ENCODE data around the gene HNF1B. TPM values are rescaled to one million over a fixed set of nuclear protein-coding genes. Genes with fewer than 3 reads are reported as not detected.

HNF1B gene
- total RNA-seq, 1 donor from 2014 or later: 0.70 TPM

DNA sequence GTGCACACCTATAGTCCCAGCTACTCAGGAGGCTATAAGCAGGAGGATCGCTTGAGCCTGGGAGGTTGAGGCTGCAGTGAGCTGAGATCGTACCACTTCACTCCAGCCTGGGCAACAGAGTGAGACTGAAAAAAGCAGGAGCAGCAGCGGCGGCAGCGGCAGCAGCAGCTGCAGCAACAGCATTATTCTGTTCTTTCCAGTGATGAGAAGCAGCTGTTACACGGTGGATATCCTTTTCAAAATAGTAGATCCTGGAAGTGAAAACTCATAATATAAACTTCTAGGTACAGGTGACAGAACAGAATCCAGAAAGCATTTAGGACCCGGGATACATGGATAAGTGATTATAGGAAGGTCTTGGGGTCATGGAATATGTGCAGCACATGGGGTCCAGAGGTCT lies 17.8 kb upstream of the HNF1B start:
- intact Hi-C loops (cut with micrococcal nuclease): loop anchor here (10.0 kb wide), 2 partner anchors 82 to 118 kb away; partner anchors contain the start of gene DDX52

DNA sequence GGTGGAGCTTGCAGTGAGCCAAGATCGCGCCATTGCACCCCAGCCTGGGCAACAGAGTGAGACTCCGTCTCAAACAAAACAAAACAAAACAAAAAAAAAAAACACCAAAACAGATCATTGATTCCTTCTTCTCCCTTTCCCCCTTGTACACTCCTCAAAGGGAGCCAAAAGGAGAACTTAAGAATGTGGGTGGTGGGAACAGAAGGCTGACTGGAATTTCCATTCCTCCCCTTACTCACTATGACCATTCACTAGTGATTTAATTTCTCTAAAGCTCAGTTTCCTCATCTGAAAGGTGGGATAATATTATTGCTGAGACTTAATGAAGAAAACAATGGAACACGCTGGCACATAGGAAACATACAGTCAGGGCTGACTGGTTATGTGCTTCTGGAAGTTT lies 17.1 kb upstream of the HNF1B start:
- intact Hi-C loops (cut with micrococcal nuclease): loop anchor here (10.0 kb wide), 2 partner anchors 83 to 117 kb away; partner anchors contain the start of gene DDX52

DNA sequence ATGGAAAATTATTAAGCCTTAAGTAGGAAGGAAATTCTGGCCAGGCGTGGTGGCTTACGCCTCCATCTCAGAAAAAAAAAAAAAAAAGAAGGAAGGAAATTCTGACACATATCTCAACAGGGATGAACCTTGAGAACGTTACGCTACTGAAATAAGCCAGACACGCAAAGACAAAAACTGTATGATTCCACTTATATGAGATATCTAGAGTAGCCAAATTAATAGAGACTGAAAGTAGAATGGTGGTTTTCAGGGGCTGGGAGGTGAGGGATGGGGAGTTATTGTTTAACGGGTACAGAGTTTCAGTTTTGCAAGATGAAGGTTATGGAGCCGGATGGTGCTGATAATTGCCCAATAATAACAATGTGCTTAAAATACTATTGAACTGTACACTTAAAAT lies 16.2 kb upstream of the HNF1B start:
- intact Hi-C loops (cut with micrococcal nuclease): loop anchor here (10.0 kb wide), 2 partner anchors 84 to 116 kb away; partner anchors contain the start of gene DDX52

DNA sequence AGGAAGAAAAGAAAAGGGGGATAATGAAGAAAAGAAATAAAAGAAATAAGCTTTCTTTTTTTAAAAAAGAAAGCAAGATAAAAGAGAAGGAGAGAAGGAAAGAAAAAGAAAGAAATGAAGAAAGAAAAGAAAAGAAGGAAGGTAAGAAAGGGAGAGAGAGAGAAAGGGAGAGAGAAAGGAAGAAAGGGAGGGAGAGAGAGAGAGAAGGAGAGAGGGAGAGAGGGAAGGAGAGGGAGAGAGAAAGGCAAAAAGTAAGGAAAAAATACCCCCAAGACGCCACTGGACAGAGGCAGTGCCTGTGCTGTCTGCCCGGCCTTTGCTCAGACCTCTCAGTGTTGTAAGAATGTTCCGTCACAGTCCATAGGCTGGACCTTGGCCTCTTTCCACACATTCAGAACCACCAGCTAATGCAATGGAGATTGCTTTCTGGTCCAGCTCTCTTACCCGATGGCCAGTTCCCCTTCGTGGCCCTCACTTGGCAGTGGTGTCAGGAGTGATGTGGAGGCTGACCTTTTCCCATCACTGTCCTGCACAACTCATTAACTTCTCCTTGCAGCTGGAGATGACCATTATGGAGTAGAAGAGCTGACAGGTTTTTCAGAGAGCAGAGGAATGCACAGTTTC lies 14.3 kb upstream of the HNF1B start:
- intact Hi-C loops (cut with micrococcal nuclease): no loop called here

DNA sequence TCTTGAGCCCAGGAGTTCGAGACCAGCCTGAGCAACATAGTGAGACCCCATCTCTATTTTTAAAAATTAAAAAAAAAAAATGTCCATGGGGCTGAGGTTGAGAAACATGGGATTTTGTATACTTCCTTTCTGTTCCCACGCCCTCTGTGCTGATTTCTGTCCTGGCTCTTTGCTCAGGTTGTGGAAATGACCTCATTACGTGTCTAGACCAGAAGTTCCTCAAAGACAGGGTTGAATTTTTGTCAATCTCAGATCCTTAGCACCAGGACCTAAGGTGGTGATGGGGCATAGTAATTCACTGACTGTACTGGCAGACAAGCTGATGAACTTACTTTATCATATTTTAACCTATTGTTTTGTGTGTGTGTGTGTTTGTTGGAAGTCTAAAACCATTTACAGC lies 11.2 kb upstream of the HNF1B start:
- intact Hi-C loops (cut with micrococcal nuclease): no loop called here

DNA sequence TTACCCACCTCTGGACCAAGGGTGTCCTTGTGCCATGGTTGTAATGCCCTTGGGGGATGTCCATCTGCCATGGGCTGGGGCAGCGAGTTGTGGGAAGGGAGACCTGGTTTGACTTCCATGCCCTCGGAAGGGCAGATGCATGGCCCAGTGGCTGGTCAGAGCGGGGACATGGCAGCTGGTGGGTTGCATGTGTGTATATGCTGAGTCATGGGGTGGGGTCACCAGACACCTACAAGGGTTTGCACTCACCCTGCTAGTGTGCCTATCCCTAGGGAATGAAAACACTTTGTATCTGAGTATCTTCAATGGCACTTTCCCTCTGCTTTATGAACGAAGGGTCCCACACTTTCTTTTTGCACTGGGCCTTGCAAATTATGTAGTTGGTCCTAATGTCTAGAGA lies 10.6 kb upstream of the HNF1B start:
- intact Hi-C loops (cut with micrococcal nuclease): no loop called here

DNA sequence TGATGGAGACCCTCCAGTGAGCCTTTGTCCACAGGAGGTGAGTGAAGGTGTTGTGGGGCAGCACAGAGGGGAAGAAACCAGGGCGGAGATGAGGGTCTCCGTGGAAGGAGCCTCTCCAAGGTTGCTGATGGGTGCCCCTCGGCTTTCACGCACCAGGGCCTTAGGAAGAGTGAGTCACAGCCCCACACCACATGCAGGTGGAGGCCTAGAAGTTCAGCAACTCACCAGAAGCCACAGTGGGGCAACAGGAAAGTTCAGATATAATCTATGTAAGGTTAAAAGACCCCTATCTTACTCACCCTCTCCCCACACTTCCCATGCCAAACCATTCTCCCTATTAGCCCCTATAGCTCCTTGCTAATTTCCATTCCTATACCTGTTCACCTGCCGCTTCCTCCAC lies 9.5 kb upstream of the HNF1B start:
- intact Hi-C loops (cut with micrococcal nuclease): no loop called here

DNA sequence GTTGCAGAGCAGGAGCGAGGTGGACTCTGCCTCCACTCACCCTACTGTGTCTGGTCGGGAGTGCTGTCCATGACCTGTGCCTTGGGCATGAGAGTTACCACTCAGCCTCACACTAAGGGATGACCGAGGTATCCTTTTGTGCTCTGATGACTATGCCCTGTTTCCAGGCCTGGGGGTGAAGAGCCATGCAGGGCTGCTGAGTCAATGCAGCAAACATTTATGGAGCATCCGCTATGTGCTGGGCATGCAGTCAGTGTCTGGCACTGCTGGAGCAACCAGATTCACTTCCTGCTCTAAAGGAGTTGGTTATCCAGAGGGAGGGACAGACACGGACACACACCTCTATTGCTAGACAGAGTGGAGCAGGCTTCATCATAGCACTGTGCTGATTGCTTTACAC lies 7.6 kb upstream of the HNF1B start:
- intact Hi-C loops (cut with micrococcal nuclease): no loop called here

DNA sequence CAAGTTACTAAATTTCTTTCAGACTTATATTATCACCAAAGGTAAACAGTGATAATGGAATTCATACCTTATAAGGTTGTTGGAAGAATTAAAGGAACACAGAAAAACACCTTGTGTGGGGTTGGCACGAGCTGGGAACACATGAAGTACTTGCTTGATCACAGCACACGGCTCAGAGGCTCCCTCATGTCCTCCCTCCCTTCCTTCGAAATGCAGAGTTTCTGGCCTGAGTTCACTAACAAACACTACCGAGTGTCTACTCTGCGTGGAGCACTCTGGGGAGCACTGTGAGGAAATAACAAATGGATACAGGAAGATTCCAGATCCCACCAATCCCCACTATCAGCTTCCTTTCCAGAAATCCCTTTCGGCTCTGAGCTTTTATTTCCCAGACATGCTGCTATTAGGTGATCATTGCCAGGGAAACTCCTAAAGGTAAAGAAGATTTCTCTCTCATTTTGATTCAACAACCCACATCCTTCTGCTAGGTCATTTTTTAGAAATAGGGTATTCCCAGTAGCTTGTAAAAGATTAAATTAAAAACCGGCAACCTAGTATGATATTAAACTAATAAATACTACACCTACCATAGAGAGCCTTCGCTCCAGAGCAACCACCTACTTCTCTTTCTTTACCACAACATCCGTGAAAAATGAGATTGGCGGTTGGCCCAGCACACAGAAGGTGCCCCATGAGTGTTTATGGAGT lies 6.1 kb upstream of the HNF1B start:
- intact Hi-C loops (cut with micrococcal nuclease): no loop called here

DNA sequence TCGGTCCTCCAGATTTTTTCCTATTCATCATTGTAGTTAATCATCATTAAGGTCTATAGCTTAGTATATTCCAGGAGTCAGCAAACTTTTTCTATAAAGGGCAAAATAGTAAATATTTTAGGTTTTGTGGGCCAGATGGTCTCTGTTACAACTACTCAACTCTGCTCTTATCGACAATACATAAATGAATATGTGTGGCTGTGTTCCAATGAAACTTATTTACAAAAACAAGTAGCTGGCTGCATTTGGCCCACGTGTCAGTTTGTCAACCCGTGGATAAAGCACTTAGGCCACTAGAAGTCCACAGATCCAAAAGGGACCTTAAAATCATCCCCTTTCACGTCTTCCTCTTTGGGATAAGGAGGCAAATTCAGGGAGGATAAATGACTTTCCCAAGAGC lies 5.4 kb upstream of the HNF1B start:
- intact Hi-C loops (cut with micrococcal nuclease): no loop called here

DNA sequence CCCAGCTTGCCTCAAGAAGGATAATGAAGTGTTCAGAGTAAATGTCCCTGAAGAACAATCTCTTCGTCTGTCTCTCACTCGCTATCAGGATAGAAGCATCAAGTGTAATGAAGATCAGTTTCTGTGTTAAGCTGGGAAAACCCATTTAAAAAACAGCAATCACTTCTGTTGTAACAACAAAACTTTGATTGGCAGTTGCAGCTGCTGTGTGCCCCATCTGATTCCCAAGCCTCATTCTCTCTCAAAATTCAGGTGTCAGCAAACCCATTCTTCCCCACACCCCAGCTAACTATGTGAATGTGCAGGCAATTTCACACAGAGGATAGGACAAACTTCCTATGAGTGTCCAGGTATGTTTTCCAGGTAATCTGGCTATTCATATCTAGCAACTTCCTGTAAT lies 2.4 kb upstream of the HNF1B start:
- intact Hi-C loops (cut with micrococcal nuclease): no loop called here

DNA sequence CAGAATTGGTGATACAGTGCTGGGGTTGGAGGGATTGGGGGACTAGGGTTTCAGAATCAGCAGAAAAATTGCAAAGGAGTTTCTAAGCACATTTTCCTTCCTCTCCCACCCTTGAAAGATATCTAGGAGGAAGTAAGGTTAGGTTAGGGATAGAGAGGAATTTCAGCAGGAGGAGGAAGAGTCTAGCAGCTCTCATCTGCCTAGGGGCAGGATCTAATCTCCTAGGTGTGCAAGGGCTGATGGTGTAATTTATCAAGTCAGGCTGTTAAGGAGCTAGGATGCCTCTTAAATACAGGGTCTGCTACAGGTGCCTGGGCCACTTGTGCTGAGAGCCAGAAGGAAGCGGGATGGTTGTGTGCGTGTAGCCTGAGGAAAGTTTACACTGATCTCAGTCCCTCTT lies 1.8 kb upstream of the HNF1B start:
- intact Hi-C loops (cut with micrococcal nuclease): no loop called here

DNA sequence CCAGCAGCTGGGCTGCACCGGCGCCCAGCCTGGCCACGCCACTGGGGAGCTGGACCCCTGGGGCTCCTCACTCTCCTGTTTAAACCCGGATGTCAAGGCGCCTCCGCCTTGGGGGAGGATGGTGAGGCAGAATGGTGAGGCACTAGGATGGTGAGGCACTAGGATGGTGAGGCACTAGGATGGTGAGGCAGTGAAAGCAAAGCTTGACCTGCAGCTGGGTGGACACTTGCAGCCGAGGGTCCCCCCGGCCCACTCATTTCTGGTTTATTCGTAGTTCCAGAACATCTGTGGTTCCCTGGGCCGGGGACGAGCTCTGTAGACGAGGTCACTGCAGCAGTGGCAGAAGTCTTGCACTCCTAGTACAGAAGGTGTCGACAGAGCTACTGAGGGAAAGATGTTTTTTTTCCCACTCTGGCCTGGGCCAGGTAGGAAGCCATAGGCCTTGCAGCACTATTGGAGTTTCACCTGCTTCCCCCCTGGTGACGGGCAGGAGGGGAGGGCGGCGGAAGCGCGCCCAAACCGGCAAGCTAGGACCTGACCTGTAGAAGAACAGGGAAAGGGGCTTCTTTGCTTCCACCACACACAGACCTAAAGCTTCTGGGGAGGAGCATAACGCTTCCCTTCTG lies 1.1 kb upstream of the HNF1B start:
- intact Hi-C loops (cut with micrococcal nuclease): no loop called here

DNA sequence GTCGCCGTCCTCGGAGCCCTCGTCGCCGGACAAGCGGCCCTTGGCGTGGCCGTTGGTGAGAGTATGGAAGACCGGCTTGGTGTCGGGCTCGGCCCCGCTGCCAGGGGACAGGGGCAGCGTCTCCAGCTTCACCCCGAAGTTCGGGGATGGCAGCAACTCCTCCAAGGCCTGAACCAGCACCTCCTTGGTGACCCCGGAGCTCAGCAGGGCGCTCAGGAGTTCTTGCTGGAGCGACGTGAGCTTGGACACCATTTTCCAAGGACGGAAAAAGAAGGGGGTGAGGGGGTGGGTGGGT lies 279 bp downstream of the HNF1B start:
- intact Hi-C loops (cut with micrococcal nuclease): loop anchor here (5.0 kb wide), 1 partner anchor 807 kb away; the partner anchor contains the start of gene LHX1

DNA sequence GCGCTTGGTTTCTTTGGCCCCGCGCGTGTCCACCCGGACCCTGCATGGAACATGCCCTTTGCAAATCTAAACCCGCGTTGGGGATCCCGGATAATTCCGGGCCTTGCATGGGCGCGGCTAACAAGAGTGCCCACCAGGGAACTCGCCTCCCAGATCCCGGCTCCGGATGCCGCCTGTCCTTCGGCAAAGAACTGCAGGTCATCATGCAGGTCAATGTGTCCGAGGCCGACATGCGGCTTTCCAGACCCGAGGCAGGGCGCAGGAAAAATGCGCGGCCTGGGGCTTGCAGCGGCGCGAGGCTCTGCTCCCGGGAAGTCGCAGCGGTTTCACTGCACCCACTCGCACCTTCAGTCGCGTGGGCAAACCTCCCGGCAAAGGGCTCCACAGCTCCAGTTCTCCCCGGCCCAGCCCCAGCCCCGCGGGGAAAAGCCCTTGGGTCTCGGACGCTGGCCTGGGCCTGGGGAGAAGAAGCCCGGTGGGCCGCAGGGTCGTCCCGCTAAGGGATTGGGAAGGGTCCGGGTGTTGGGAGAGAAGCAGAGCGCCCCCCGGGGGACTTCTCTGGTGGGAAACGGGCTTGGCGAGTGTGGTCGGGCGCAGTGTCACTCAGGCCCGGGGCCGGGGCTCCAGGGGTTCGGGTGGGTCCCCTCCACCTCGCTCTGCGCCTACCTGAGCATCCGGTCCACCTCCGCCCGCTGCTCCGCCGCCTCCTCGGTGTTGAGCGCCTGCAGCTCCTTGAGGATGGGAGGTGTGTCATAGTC lies 805 bp downstream of the HNF1B start:
- intact Hi-C loops (cut with micrococcal nuclease): loop anchor here (5.0 kb wide), 1 partner anchor 807 kb away; the partner anchor contains the start of gene LHX1

DNA sequence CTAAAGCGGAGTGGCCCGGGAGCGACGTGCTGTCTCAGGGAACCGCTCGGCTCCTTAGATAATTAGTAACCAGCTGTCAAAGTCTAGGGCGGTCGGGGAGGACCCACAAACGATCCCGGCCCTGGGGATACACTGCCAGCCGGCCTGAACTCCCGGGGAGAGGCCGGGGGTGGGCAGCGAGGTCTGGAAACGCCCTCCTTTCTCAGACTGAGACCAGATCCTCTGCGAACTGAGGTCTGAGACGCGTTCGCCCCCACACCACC lies 1.3 kb downstream of the HNF1B start:
- intact Hi-C loops (cut with micrococcal nuclease): loop anchor here (5.0 kb wide), 1 partner anchor 806 kb away; the partner anchor contains the start of gene LHX1

DNA sequence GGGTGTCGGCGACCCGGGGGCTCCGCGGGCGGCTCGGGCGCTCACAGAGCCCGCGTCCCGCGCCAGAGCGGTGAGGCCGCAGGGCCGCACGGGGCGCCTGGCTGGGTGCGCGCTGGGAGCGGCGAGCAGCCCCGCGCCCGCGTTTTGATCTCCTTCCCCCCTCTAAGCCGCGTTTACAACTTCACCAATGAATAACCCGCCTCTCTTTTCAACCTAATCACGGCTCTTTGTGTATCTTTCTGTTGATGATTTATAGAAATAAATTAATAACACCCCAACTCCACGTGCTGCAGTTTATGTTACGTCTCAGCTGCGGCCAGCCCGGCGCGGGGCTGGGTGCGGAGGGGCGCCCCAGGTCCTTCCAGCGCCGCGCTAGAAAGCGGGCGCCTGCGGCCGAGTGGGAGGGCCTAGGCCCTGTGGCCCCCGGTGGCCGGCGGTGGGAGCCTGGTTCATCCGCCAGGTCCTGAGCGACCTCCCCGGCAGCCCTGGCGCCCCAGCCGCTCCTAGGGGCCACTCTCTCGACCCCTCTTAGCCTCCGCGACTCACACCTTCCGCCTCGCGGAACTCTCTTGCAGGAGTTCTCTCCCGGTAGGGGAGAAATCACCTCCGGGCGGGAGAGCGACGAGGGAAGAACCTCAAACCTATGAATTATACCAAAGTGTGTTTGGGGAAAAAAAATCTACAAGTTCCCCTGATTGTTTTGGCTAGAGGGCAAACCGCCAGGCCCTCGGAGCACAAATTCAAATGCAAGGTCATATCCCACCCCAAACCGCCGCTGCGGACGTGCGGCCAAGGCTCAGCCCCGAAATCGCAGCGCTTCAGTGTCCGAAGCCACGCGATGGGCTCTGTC lies 1.9 kb downstream of the HNF1B start:
- intact Hi-C loops (cut with micrococcal nuclease): loop anchor here (5.0 kb wide), 1 partner anchor 806 kb away; the partner anchor contains the start of gene LHX1

DNA sequence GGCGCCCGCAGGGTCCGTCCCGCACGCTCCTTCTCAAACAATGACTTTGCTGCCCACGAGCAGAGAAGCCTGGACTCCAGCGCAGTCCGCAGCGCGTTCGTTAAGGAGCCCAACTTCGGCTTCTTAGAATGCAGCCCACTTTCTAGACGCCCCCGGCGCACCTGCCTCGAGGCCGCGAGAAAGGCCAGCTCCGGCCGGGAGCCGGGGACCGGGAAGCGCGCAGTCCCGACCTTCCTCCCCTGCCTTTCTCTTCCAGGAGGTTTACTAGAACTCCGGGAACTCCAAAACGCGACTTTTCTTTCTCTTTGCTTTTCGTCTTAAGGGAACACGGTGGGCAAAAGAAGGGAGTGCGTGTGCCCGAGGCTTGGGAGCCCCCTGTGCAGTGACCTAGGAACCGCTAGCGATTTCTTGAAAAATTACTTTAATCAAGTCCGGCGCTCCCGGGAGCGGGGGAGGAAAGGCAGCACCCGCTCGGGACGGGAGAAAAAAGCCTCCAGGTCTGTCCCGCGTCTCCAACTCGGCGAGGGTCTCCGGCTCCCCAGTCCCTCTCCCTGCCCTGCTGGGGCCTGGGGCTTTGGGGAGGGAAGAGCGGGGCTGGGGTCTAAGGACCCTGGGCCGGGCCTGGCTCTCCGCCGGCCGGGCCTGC lies 2.6 kb downstream of the HNF1B start:
- intact Hi-C loops (cut with micrococcal nuclease): loop anchor here (5.0 kb wide), 1 partner anchor 805 kb away; the partner anchor contains the start of gene LHX1

DNA sequence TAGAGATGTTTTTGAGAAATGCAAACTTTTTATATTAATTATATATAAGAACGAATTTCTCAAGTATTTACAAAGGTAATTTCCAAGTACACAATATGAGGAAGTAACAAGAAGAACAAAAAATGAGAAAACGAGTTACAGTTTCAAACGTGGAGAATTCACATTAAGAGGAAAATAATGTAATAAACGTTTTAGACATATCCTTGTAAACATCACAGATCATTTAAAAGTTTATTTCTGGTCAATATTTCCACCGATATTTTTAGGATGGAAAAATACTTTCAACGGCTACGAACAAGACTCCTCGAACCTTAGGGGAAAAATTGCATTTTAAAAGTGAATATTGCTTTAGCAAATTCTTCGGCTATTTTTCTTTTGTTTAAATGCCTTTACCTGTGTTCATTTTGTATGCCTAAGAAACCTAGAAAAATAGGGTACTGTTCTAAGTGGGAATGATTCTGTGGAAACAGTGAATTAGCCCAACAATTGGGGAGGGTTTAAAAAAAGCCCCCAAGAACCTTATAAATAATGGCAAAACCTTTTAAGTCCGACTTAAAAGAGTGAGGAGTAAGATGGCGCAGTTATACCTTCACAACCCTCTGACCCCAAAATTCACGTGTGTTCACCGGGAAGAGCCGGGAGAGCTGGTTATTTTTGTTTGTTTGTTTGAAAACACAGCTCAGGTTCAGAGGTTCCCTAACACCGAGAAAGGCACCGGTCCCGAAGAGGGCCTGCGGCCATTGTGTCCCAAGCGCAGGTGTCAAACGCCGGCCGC lies 3.3 kb downstream of the HNF1B start:
- intact Hi-C loops (cut with micrococcal nuclease): loop anchor here (5.0 kb wide), 1 partner anchor 804 kb away; the partner anchor contains the start of gene LHX1

DNA sequence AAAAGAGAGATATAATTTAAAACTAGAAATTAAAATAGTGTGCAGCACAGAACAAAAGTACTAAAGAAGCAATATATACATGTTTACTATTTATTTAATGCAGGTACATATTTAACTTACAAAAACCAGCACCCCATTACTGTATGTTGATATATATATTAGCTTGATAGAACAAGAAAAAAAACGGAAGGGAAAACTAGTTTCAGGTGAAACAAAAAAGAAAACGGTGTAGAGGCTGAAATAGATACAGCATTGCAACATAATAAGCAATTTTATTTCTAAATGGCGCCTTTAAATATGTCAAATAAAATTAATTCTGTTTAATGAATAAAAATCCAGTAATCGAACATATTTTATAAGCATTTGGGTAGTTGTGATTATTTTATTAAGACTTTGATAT lies 3.9 kb downstream of the HNF1B start:
- intact Hi-C loops (cut with micrococcal nuclease): loop anchor here (5.0 kb wide), 1 partner anchor 804 kb away; the partner anchor contains the start of gene LHX1

Data from T-helper 2 cell treated with Interferon-gamma antibody and Interleukin-4, amounts not matched to agents 100 ng/mL and 5 ng/mL, for 36 hours (primary cell).